WTC11 (cell line): ENCODE data around the gene TP53BP2. TPM values are rescaled to one million over a fixed set of nuclear protein-coding genes. Genes with fewer than 3 reads are reported as not detected.

Experiments used
- ATAC-seq: fragments of 200-7000 bp; cut with Tn5 transposase; 2 replicates; pipeline ENCODE4 v1.10.0; 2021; ENCODE audit warnings: mild to moderate bottlenecking, moderate library complexity
- Bru-seq: library from RNA; stranded (reverse); fragments of 400-500 nt; gene quantifications from one replicate; lab custom pipeline; 2021; lab: Mats Ljungman, UMichigan
- CTCF ChIA-PET: fragments of 300-600 bp; sonication (Branson Sonifier 250); formaldehyde crosslinking; loops from one replicate; lab custom pipeline; 2021; ENCODE audit warnings: antibody characterized with exemption; lab: Charles Lee
- POLR2A ChIA-PET: fragments of 350-600 bp; sonication (Branson Sonifier 250); formaldehyde crosslinking; loops from one replicate; lab custom pipeline; 2021; ENCODE audit warnings: antibody characterized with exemption; lab: Charles Lee
- DNase-seq: peaks from one replicate; pipeline ENCODE4 v3.0.0; 2021; ENCODE audit warnings: low spot score
- H3K27ac Mint-ChIP-seq: 2 replicates; pipeline ENCODE4 v1.8.0; 2021; ENCODE audit warnings: mixed read lengths
- H3K27me3 Mint-ChIP-seq: 2 replicates; pipeline ENCODE4 v1.8.0; 2021; ENCODE audit warnings: low read depth, mild to moderate bottlenecking, moderate library complexity, mixed read lengths
- H3K36me3 Mint-ChIP-seq: 2 replicates; pipeline ENCODE4 v1.8.0; 2021; ENCODE audit warnings: mixed read lengths
- H3K4me1 Mint-ChIP-seq: 2 replicates; pipeline ENCODE4 v1.8.0; 2022; ENCODE audit warnings: mixed read lengths
- H3K4me3 Mint-ChIP-seq: 2 replicates; pipeline ENCODE4 v1.8.0; 2021; ENCODE audit warnings: mild to moderate bottlenecking, moderate library complexity, mixed read lengths
- H3K9me3 Mint-ChIP-seq: 2 replicates; pipeline ENCODE4 v1.8.0; 2021; ENCODE audit warnings: mixed read lengths
- ATF1 ChIP-seq: sonication (generic); formaldehyde crosslinking; IDR thresholded peaks from 2 replicates; pipeline ENCODE4 v1.8.1; 2023; ENCODE audit warnings: mild to moderate bottlenecking, moderate library complexity, missing genetic modification reagents
- CBFB ChIP-seq: sonication (generic); formaldehyde crosslinking; IDR thresholded peaks from 2 replicates; pipeline ENCODE4 v1.8.1; 2022; ENCODE audit warnings: mild to moderate bottlenecking, low read depth, missing genetic modification reagents
- CREB1 ChIP-seq: sonication (generic); formaldehyde crosslinking; IDR thresholded peaks from 2 replicates; pipeline ENCODE4 v1.8.0; 2023; ENCODE audit warnings: mild to moderate bottlenecking, missing genetic modification reagents
- CREM ChIP-seq: sonication (generic); formaldehyde crosslinking; IDR thresholded peaks from 2 replicates; pipeline ENCODE4 v1.8.1; 2022; ENCODE audit warnings: mild to moderate bottlenecking, missing genetic modification reagents, moderate library complexity
- E2F4 ChIP-seq: sonication (generic); formaldehyde crosslinking; IDR thresholded peaks from 2 replicates; pipeline ENCODE4 v1.8.1; 2022; ENCODE audit warnings: low read depth, mild to moderate bottlenecking, moderate library complexity, missing genetic modification reagents, borderline replicate concordance
- E2F5 ChIP-seq: sonication (generic); formaldehyde crosslinking; IDR thresholded peaks from 2 replicates; pipeline ENCODE4 v1.8.1; 2022; ENCODE audit warnings: mild to moderate bottlenecking, moderate library complexity, missing genetic modification reagents
- EMX1 ChIP-seq: fragments of 250-450 bp; sonication (Bioruptor Pico); IDR thresholded peaks from 2 replicates; pipeline ENCODE4 v1.8.0; 2021; ENCODE audit warnings: mild to moderate bottlenecking
- ETV6 ChIP-seq: sonication (generic); formaldehyde crosslinking; IDR thresholded peaks from 2 replicates; pipeline ENCODE4 v1.8.1; 2022; ENCODE audit warnings: mild to moderate bottlenecking, missing genetic modification reagents
- FOXP1 ChIP-seq: sonication (generic); formaldehyde crosslinking; IDR thresholded peaks from 2 replicates; pipeline ENCODE4 v1.8.0; 2022; ENCODE audit warnings: missing genetic modification reagents, mild to moderate bottlenecking, moderate library complexity, borderline replicate concordance
- GABPB1 ChIP-seq: sonication (generic); formaldehyde crosslinking; IDR thresholded peaks from 2 replicates; pipeline ENCODE4 v1.8.1; 2023; ENCODE audit warnings: mild to moderate bottlenecking, missing genetic modification reagents
- HMGXB4 ChIP-seq: sonication (generic); formaldehyde crosslinking; IDR thresholded peaks from 2 replicates; pipeline ENCODE4 v1.8.1; 2023; ENCODE audit warnings: mild to moderate bottlenecking, moderate library complexity, missing genetic modification reagents
- MYBL2 ChIP-seq: sonication (generic); formaldehyde crosslinking; IDR thresholded peaks from 2 replicates; pipeline ENCODE4 v1.8.1; 2023; ENCODE audit warnings: mild to moderate bottlenecking, moderate library complexity, missing genetic modification reagents
- NFE2L1 ChIP-seq: sonication (generic); formaldehyde crosslinking; IDR thresholded peaks from 2 replicates; pipeline ENCODE4 v1.8.1; 2023; ENCODE audit warnings: missing genetic modification reagents
- NR1H2 ChIP-seq: sonication (generic); formaldehyde crosslinking; IDR thresholded peaks from 2 replicates; pipeline ENCODE4 v1.9.0; 2021; ENCODE audit warnings: mild to moderate bottlenecking, moderate library complexity, missing genetic modification reagents
- NR2C2 ChIP-seq: sonication (generic); formaldehyde crosslinking; IDR thresholded peaks from 2 replicates; pipeline ENCODE4 v1.8.0; 2022; ENCODE audit warnings: mild to moderate bottlenecking, missing genetic modification reagents
- NR3C1 ChIP-seq: sonication (generic); formaldehyde crosslinking; conservative IDR thresholded peaks from 2 replicates; pipeline ENCODE4 v1.8.1; 2023; ENCODE audit warnings: low read depth, mild to moderate bottlenecking, missing genetic modification reagents
- OVOL2 ChIP-seq: fragments of 250-450 bp; sonication (Bioruptor Pico); IDR thresholded peaks from 2 replicates; pipeline ENCODE4 v1.9.0; 2021; ENCODE audit warnings: mild to moderate bottlenecking, borderline replicate concordance
- PRRX2 ChIP-seq: fragments of 250-450 bp; sonication (Bioruptor Pico); IDR thresholded peaks from 2 replicates; pipeline ENCODE4 v1.8.0; 2021; ENCODE audit warnings: mild to moderate bottlenecking
- RELA ChIP-seq: sonication (generic); formaldehyde crosslinking; IDR thresholded peaks from 2 replicates; pipeline ENCODE4 v1.8.1; 2022; ENCODE audit warnings: missing genetic modification reagents, mild to moderate bottlenecking, borderline replicate concordance
- RORB ChIP-seq: fragments of 250-450 bp; sonication (Bioruptor Pico); IDR thresholded peaks from 2 replicates; pipeline ENCODE4 v1.9.0; 2021; ENCODE audit warnings: mild to moderate bottlenecking
- SMAD3 ChIP-seq: sonication (generic); formaldehyde crosslinking; IDR thresholded peaks from 2 replicates; pipeline ENCODE4 v1.8.0; 2022; ENCODE audit warnings: missing genetic modification reagents, mild to moderate bottlenecking, borderline replicate concordance
- SOX15 ChIP-seq: fragments of 250-450 bp; sonication (Bioruptor Pico); IDR thresholded peaks from 2 replicates; pipeline ENCODE4 v1.9.0; 2021; ENCODE audit warnings: mild to moderate bottlenecking
- SP1 ChIP-seq: sonication (generic); formaldehyde crosslinking; conservative IDR thresholded peaks from 2 replicates; pipeline ENCODE4 v1.8.1; 2022; ENCODE audit warnings: missing genetic modification reagents
- STAT6 ChIP-seq: sonication (generic); formaldehyde crosslinking; conservative IDR thresholded peaks from 2 replicates; pipeline ENCODE4 v1.8.1; 2023; ENCODE audit warnings: mild to moderate bottlenecking, low read depth, missing genetic modification reagents, moderate library complexity
- USF1 ChIP-seq: sonication (generic); formaldehyde crosslinking; IDR thresholded peaks from 2 replicates; pipeline ENCODE4 v1.8.0; 2022; ENCODE audit warnings: mild to moderate bottlenecking, missing genetic modification reagents
- ZNF232 ChIP-seq: sonication (generic); formaldehyde crosslinking; IDR thresholded peaks from 2 replicates; pipeline ENCODE4 v1.8.0; 2022; ENCODE audit warnings: mild to moderate bottlenecking, missing genetic modification reagents
- ZSCAN18 ChIP-seq: fragments of 250-450 bp; sonication (Bioruptor Pico); IDR thresholded peaks from 2 replicates; pipeline ENCODE4 v2.1.2; 2022; ENCODE audit warnings: mild to moderate bottlenecking, moderate library complexity
- long read RNA-seq, 3 experiments: library from RNA in 1 of 3; library from capped mRNA in 1 of 3; library from polyadenylated mRNA in 1 of 3; unstranded in 2 of 3; stranded (forward) in 1 of 3; transcript quantifications; one replicate each; pipeline ENCODE4 v2.0.0, GENCODE V29; 2021
- total RNA-seq: library from RNA; stranded (reverse); gene quantifications from 3 replicates; pipeline ENCODE4 v1.2.3, GENCODE V29; 2021

TP53BP2 gene
- total RNA-seq (39.3 to 42.7 TPM (median 41.4 TPM) in 3 replicates), Bru-seq, nascent RNA (percentile 78 among the genes with signal in this experiment)
- long read RNA-seq, experiment 1, full-length matches to known transcripts = 193 of 237 reads
- long read RNA-seq, experiment 1, partial matches to known transcripts = 15 of 237 reads
- long read RNA-seq, experiment 1, other reads (novel, unspliced or antisense) = 29 of 237 reads
- long read RNA-seq, experiment 2, full-length matches to known transcripts = 13 of 41 reads
- long read RNA-seq, experiment 2, partial matches to known transcripts = 19 of 41 reads
- long read RNA-seq, experiment 2, other reads (novel, unspliced or antisense) = 9 of 41 reads
- long read RNA-seq, experiment 3, partial matches to known transcripts = 1 of 1 reads
- long read RNA-seq, experiment 3, other reads (novel, unspliced or antisense) = 0 of 1 reads

GRCh38 chr1:223845810-223846682 lies at the start of gene TP53BP2:
TP53BP2 (minus strand) TSS chr1:223845947; CDS start chr1:223845680, 267 bp downstream.
- H3K4me1 Mint-ChIP-seq = peaks cover 21% of the 10 kb centered on the region
- ChIA-PET CTCF (interaction anchor here (0.6 to 1.7 kb wide), 6 partner anchors 13 to 97 kb away, joined by 3 to 5 read pairs (median 4); no protein-coding TSS in a partner anchor), POLR2A (interaction anchor here (0.6 to 1.0 kb wide), 2 partner anchors 37 to 337 kb away, joined by 4 to 6 read pairs; partner anchors contain the start of gene DEGS1)
- H3K4me3 Mint-ChIP-seq = peak within 1 kb of the TSS; percentile 97
- DNase-seq = peak; percentile 86
- H3K27ac Mint-ChIP-seq = peak within 1 kb of the TSS; percentile 99
- ATAC-seq = peak; percentile 86
- peaks cover 9% of the 10 kb centered on the region for H3K9me3 Mint-ChIP-seq
- H3K36me3 Mint-ChIP-seq = no peaks in the 10 kb centered on the region
- H3K27me3 Mint-ChIP-seq = 0 out of 2 replicates have a peak, but pooled peaks cover 2% of the 10 kb centered on the region
- TF ChIP-seq CREB1 (CRISPR knock-in tag) (0 out of 2 replicates have a peak, but pooled peaks have one; percentile 54), OVOL2 (CRISPR knock-in tag) (no peak), E2F4 (CRISPR knock-in tag) (no peak), EMX1 (CRISPR knock-in tag) (no peak), MYBL2 (CRISPR knock-in tag) (peak; percentile 83; the same call in 1 of the 2 replicates), SOX15 (CRISPR knock-in tag) (no peak), CREM (CRISPR knock-in tag) (peak; percentile 12; the same call in 1 of the 2 replicates), FOXP1 (CRISPR knock-in tag) (no peak; the same call in 1 of the 2 replicates), ZNF232 (CRISPR knock-in tag) (no peak), ZSCAN18 (CRISPR knock-in tag) (no peak), NR1H2 (CRISPR knock-in tag) (peak; percentile 48; the same call in 1 of the 2 replicates), ATF1 (CRISPR knock-in tag) (0 out of 2 replicates have a peak, but pooled peaks have one; percentile 4), NR3C1 (CRISPR knock-in tag) (no peak), E2F5 (peak; percentile 74), SMAD3 (no peak), SP1 (no peak; the same call in none of the 2 replicates), USF1 (0 out of 2 replicates have a peak, but pooled peaks have one; percentile 16), RELA (CRISPR knock-in tag) (no peak), PRRX2 (peak; percentile 28; the same call in 1 of the 2 replicates), HMGXB4 (peak; percentile 76), GABPB1 (CRISPR knock-in tag) (peak; percentile 41; the same call in 1 of the 2 replicates), RORB (CRISPR knock-in tag) (no peak), STAT6 (CRISPR knock-in tag) (no peak), NR2C2 (no peak), CBFB (CRISPR knock-in tag) (no peak), ETV6 (CRISPR knock-in tag) (no peak), NFE2L1 (CRISPR knock-in tag) (no peak)
